Fibroblast of lung (primary cell): Measurements from ENCODE around the gene PACS2.

Experiments
- CTCF ChIP-seq, 2 donors: IDR thresholded peaks in 1 of 2; conservative IDR thresholded peaks in 1 of 2; 1 replicate in 1 of 2; 2 replicates in 1 of 2; pipeline ENCODE4 v1.5.1; 2011 to 2012; ENCODE audit warnings: low read length in 2 of 2, control low read depth in 1 of 2, inconsistent platforms in 1 of 2, low read depth in 1 of 2, mild to moderate bottlenecking in 1 of 2
- EZH2 ChIP-seq: IDR thresholded peaks from 2 replicates; pipeline ENCODE4 v1.5.1; 2012; ENCODE audit warnings: low read length, control low read depth, mild to moderate bottlenecking; ENCODE audit errors: missing control alignments

GRCh38 chr14:105328070-105328677 is 13.6 kb downstream of the PACS2 start:
- TF ChIP-seq CTCF (conservative IDR thresholded peaks at IDR 0.05 in 1 of 2, IDR thresholded peaks at IDR 0.05 in 1 of 2; ENCODE audit: low read depth in 1 of 2, low read length in 2 of 2) (no peak), EZH2 (no peak)
